ENCODE data around the gene UPB1. TPM values are rescaled to one million over a fixed set of nuclear protein-coding genes. Genes with fewer than 3 reads are reported as not detected.

UPB1 gene
- total and polyA plus RNA-seq, 2 experiments from 2014 or later: 0.13 TPM; not detected in 1

GRCh38 chr22:24571266-24571665 is 76.1 kb downstream of the UPB1 start:
- Histone ChIP-seq H3K9me2 (ENCODE audit: insufficient read depth) (no peaks in the 10 kb centered on the region), H3K27ac (ENCODE audit: low read depth) (no peak overlapping the region), H4K20me1 (replicated peaks; ENCODE audit: insufficient read depth) (peaks cover 25% of the 10 kb centered on the region; the same call in 1 of the 2 replicates), H3K79me2 (replicated peaks; ENCODE audit: insufficient read depth) (peaks cover 24% of the 10 kb centered on the region), H3K27me3 (ENCODE audit: insufficient read depth) (no peaks in the 10 kb centered on the region), H3K36me3 (ENCODE audit: insufficient read depth) (peaks cover 54% of the 10 kb centered on the region), H2AFZ (no peak overlapping the region), H3K4me3 (no peak overlapping the region), H3K4me1 (ENCODE audit: insufficient read depth) (no peaks in the 10 kb centered on the region), H3F3A (replicated peaks; ENCODE audit: low read depth) (peaks cover 15% of the 10 kb centered on the region; the same call in 1 of the 2 replicates), H3K4me2 (no peak overlapping the region)
- DNase-seq (ENCODE audit: low spot score) (no peak), ATAC-seq (no peak)
- TF ChIP-seq JUNB (IDR thresholded peaks at IDR 0.05; ENCODE audit: unreplicated experiment) (no peak), CTCF (conservative IDR thresholded peaks at IDR 0.05; ENCODE audit: low read depth in 2 of 2) (no peak), EZH2phosphoT487 (IDR thresholded peaks at IDR 0.05; ENCODE audit: unreplicated experiment) (no peak), ZNF114 (CRISPR knock-in tag; IDR thresholded peaks at IDR 0.05) (no peak), REST (IDR thresholded peaks at IDR 0.05; ENCODE audit: unreplicated experiment) (no peak), ETS1 (IDR thresholded peaks at IDR 0.05) (no peak), CREB1 (CRISPR knock-in tag; IDR thresholded peaks at IDR 0.05; ENCODE audit: low read depth) (no peak), POLR2AphosphoS5 (IDR thresholded peaks at IDR 0.05; ENCODE audit: low read depth) (no peak), EZH2 (IDR thresholded peaks at IDR 0.05; ENCODE audit: low read depth, unreplicated experiment) (no peak), ZNF331 (CRISPR knock-in tag; IDR thresholded peaks at IDR 0.05; ENCODE audit: low read depth) (no peak), STAT1 (IDR thresholded peaks at IDR 0.05; ENCODE audit: unreplicated experiment) (no peak), NANOG (IDR thresholded peaks at IDR 0.05; ENCODE audit: borderline replicate concordance) (no peak)
- TF ChIP-seq, protein P1, sequence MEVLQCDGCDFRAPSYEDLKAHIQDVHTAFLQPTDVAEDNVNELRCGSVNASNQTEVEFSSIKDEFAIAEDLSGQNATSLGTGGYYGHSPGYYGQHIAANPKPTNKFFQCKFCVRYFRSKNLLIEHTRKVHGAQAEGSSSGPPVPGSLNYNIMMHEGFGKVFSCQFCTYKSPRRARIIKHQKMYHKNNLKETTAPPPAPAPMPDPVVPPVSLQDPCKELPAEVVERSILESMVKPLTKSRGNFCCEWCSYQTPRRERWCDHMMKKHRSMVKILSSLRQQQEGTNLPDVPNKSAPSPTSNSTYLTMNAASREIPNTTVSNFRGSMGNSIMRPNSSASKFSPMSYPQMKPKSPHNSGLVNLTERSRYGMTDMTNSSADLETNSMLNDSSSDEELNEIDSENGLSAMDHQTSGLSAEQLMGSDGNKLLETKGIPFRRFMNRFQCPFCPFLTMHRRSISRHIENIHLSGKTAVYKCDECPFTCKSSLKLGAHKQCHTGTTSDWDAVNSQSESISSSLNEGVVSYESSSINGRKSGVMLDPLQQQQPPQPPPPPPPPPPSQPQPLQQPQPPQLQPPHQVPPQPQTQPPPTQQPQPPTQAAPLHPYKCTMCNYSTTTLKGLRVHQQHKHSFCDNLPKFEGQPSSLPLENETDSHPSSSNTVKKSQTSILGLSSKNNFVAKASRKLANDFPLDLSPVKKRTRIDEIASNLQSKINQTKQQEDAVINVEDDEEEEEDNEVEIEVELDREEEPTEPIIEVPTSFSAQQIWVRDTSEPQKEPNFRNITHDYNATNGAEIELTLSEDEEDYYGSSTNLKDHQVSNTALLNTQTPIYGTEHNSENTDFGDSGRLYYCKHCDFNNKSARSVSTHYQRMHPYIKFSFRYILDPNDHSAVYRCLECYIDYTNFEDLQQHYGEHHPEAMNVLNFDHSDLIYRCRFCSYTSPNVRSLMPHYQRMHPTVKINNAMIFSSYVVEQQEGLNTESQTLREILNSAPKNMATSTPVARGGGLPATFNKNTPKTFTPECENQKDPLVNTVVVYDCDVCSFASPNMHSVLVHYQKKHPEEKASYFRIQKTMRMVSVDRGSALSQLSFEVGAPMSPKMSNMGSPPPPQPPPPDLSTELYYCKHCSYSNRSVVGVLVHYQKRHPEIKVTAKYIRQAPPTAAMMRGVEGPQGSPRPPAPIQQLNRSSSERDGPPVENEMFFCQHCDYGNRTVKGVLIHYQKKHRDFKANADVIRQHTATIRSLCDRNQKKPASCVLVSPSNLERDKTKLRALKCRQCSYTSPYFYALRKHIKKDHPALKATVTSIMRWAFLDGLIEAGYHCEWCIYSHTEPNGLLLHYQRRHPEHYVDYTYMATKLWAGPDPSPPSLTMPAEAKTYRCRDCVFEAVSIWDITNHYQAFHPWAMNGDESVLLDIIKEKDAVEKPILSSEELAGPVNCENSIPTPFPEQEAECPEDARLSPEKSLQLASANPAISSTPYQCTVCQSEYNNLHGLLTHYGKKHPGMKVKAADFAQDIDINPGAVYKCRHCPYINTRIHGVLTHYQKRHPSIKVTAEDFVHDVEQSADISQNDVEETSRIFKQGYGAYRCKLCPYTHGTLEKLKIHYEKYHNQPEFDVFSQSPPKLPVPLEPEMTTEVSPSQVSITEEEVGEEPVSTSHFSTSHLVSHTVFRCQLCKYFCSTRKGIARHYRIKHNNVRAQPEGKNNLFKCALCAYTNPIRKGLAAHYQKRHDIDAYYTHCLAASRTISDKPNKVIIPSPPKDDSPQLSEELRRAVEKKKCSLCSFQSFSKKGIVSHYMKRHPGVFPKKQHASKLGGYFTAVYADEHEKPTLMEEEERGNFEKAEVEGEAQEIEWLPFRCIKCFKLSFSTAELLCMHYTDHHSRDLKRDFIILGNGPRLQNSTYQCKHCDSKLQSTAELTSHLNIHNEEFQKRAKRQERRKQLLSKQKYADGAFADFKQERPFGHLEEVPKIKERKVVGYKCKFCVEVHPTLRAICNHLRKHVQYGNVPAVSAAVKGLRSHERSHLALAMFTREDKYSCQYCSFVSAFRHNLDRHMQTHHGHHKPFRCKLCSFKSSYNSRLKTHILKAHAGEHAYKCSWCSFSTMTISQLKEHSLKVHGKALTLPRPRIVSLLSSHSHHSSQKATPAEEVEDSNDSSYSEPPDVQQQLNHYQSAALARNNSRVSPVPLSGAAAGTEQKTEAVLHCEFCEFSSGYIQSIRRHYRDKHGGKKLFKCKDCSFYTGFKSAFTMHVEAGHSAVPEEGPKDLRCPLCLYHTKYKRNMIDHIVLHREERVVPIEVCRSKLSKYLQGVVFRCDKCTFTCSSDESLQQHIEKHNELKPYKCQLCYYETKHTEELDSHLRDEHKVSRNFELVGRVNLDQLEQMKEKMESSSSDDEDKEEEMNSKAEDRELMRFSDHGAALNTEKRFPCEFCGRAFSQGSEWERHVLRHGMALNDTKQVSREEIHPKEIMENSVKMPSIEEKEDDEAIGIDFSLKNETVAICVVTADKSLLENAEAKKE (CRISPR knock-in tag; IDR thresholded peaks at IDR 0.05): no peak
- Mint-ChIP-seq H3K27me3 (ENCODE audit: insufficient read depth, low read depth, poor library complexity) (peaks cover 6% of the 10 kb centered on the region), H3K27ac (no peak overlapping the region), H3K9me3 (no peaks in the 10 kb centered on the region), H3K4me3 (no peak overlapping the region), H3K4me1 (no peaks in the 10 kb centered on the region), H3K36me3 (ENCODE audit: low read depth) (peaks cover 73% of the 10 kb centered on the region)
